ENCODE results near the gene LRRC27.

The LRRC27 gene

DNA sequence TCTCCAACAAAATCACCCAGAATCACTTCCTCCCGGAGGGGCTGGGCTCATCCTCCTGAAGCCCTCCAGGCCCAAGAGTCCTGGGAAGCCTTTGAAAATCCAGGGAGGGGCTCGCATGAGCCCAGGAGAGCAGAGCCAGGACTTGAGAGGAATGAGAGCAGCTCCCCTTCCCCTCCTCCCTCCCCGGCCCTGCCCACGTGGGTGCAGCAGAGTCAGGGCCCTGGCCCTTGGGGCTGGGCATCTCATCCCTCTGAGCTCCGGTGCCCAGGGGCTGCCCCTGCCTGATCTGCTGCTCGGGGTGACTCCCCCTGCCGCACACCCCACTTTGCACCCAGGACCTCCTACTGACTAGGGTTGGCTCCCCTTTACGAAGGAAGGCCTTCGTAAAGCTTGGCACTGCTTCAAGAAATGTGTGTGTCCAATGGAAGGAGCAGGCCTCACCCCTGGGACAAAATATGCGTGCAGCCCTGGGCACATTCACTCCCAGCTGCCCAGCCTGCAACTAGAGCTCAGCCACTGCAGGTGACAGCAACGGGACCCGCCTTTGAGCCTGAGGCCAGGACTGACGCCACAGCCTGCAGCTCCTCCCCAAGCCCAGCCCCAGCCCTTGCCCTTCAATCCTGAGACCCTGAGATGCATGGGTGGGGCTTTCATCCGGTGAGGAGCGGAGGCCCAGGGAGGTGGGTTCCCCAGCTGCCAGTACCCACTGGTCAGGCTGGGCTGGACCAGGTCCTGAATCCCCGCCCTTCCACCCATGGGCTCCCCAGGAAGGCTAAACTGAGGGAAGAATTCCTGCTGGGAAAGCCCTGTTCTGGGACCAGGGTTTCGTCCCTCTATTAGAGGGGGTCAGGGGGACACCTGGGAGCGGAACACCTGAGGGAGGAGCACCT lies 86.8 kb downstream of the LRRC27 start:
- TF ChIP-seq SPI1 (IDR thresholded peaks at IDR 0.05; ENCODE audit: borderline replicate concordance, low read depth) (0 out of 2 replicates have a peak, but pooled peaks have one; percentile 7), GABPA (IDR thresholded peaks at IDR 0.05; ENCODE audit: low read depth) (no peak), POLR2AphosphoS5 (IDR thresholded peaks at IDR 0.05; ENCODE audit: low read depth) (0 out of 2 replicates have a peak, but pooled peaks have one; percentile 40)
- TF ChIP-seq, protein P1, sequence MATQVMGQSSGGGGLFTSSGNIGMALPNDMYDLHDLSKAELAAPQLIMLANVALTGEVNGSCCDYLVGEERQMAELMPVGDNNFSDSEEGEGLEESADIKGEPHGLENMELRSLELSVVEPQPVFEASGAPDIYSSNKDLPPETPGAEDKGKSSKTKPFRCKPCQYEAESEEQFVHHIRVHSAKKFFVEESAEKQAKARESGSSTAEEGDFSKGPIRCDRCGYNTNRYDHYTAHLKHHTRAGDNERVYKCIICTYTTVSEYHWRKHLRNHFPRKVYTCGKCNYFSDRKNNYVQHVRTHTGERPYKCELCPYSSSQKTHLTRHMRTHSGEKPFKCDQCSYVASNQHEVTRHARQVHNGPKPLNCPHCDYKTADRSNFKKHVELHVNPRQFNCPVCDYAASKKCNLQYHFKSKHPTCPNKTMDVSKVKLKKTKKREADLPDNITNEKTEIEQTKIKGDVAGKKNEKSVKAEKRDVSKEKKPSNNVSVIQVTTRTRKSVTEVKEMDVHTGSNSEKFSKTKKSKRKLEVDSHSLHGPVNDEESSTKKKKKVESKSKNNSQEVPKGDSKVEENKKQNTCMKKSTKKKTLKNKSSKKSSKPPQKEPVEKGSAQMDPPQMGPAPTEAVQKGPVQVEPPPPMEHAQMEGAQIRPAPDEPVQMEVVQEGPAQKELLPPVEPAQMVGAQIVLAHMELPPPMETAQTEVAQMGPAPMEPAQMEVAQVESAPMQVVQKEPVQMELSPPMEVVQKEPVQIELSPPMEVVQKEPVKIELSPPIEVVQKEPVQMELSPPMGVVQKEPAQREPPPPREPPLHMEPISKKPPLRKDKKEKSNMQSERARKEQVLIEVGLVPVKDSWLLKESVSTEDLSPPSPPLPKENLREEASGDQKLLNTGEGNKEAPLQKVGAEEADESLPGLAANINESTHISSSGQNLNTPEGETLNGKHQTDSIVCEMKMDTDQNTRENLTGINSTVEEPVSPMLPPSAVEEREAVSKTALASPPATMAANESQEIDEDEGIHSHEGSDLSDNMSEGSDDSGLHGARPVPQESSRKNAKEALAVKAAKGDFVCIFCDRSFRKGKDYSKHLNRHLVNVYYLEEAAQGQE (IDR thresholded peaks at IDR 0.05; ENCODE audit: insufficient replicate concordance, low read depth): no peak
- DNase-seq (ENCODE audit: low read depth in 1 of 2, low spot score in 1 of 2): peak; percentile 75 to 86
- Histone ChIP-seq H3K27ac (replicated peaks) (peak overlapping the region; percentile 63), H3K27me3 (ENCODE audit: insufficient read depth, poor library complexity, severe bottlenecking) (no peaks in the 10 kb centered on the region), H3K4me3 (replicated peaks; ENCODE audit: insufficient read depth, low read length) (peak overlapping the region; percentile 24)

- H3K27ac ChIP-seq (replicated peaks): peak overlapping the region; percentile 97
- DNase-seq (ENCODE audit: low read depth in 1 of 2, low spot score in 1 of 2): peak in 1 of 2 experiments; percentile 49
- TF ChIP-seq SPI1 (IDR thresholded peaks at IDR 0.05; ENCODE audit: borderline replicate concordance, low read depth) (0 out of 2 replicates have a peak, but pooled peaks have one; percentile 20), CTCF (IDR thresholded peaks at IDR 0.05; ENCODE audit: insufficient read depth, low read length) (no peak), POLR2AphosphoS5 (IDR thresholded peaks at IDR 0.05; ENCODE audit: low read depth) (peak; percentile 70; the same call in 1 of the 2 replicates), GABPA (IDR thresholded peaks at IDR 0.05; ENCODE audit: low read depth) (no peak)
- TF ChIP-seq, protein P1 (IDR thresholded peaks at IDR 0.05; ENCODE audit: insufficient replicate concordance, low read depth): no peak
- H3K27me3 ChIP-seq (ENCODE audit: insufficient read depth, poor library complexity, severe bottlenecking): no peaks in the 10 kb centered on the region
- peak overlapping the region; percentile 27 for H3K4me3 ChIP-seq (replicated peaks; ENCODE audit: insufficient read depth, low read length)
These were observed 87.8 kb downstream of the LRRC27 start for GRCh38 chr10:132419538-132420468.

- peak; percentile 95 for TF ChIP-seq SPI1 (IDR thresholded peaks at IDR 0.05; ENCODE audit: borderline replicate concordance, low read depth)
- TF ChIP-seq, protein P1 (IDR thresholded peaks at IDR 0.05; ENCODE audit: insufficient replicate concordance, low read depth): no peak
- Histone ChIP-seq H3K4me3 (replicated peaks; ENCODE audit: insufficient read depth, low read length) (peak overlapping the region; percentile 27), H3K27ac (replicated peaks) (peak overlapping the region; percentile 97), H3K27me3 (ENCODE audit: insufficient read depth, poor library complexity, severe bottlenecking) (no peaks in the 10 kb centered on the region)
- DNase-seq (ENCODE audit: low read depth in 1 of 2, low spot score in 1 of 2): peak; percentile 81 to 83
These were observed 88.5 kb downstream of the LRRC27 start for GRCh38 chr10:132420469-132420980.

Measured in HL-60 (cell line).